GM21528 (cell line): ENCODE results near the gene NUP214.
"Not testable (repeated sequence)": the region's sequence is repeated elsewhere in the genome, so short reads cannot be mapped to it uniquely, and the experiment has no call there.

Source experiments
- ATAC-seq: cut with Tn5 transposase; IDR thresholded peaks from one replicate; pipeline ENCODE4 v1.9.1; 2021; ENCODE audit warnings: mild to moderate bottlenecking, moderate library complexity; ENCODE audit not compliant: unreplicated experiment, low FRiP score

Gene NUP214

GRCh38 chr9:131096269-131097125, 28.9 kb upstream of the NUP214 start, which contains the start of gene AIF1L:
AIF1L (plus strand) TSS chr9:131096531; CDS start chr9:131096630, 99 bp downstream.
- no peak for ATAC-seq

DNA sequence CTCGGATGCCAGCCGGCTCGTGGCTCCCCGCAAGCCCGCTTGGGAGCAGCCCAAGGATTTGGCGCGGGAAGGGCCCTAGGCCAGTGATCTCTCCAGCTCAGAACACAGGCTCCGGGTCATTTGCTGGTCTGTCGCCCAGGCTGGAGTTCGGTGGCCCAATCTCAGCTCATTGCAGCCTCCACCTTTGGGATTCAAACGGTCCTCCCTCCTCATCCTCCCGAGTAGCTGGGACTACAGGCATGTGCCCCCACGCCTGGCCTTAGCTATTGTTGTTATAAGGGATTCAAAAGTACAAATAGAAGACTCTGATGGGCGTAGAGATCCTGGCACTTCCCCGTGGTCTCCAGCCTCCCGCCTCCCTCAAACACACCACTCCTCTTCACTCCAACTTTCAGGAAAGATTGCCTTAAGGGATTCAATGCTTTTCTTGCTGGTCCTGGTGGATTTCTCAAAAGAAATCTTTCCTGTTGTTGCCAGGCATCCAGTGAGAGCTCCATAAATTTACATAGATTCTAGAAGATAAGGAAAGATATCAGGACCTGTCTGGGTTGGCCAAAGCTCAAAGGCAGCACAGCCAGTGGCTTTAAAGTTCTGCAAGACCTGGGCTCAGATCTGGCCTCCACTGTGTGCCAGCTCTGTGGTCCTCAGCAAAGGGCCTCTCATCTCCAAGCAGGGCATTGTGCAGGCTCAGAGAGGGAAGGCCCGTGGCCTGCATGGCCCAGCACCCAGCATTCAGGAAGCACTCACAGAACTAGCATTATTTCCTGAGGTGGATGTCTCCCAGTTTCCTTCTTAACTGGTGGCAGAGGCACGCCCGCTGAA, 28.0 kb upstream of the NUP214 start:
- no peak for ATAC-seq

DNA sequence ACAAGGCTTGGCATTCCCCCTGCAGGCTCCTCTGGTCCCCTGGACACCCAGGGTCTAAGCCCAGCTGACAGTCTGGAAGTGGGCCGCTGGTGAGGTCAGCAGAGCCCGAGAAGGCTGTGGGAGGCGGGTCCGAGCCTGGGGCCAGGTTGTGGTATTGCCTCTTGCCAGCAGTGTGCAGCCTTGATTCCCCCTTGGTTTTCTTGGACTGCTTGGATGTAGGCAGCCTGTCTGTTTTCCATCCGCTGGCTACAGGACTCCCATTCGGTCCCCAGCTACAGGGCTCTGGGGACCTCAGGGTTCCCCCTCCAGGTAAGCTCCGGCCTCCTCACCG, 27.5 kb upstream of the NUP214 start:
- ATAC-seq, result no peak

DNA sequence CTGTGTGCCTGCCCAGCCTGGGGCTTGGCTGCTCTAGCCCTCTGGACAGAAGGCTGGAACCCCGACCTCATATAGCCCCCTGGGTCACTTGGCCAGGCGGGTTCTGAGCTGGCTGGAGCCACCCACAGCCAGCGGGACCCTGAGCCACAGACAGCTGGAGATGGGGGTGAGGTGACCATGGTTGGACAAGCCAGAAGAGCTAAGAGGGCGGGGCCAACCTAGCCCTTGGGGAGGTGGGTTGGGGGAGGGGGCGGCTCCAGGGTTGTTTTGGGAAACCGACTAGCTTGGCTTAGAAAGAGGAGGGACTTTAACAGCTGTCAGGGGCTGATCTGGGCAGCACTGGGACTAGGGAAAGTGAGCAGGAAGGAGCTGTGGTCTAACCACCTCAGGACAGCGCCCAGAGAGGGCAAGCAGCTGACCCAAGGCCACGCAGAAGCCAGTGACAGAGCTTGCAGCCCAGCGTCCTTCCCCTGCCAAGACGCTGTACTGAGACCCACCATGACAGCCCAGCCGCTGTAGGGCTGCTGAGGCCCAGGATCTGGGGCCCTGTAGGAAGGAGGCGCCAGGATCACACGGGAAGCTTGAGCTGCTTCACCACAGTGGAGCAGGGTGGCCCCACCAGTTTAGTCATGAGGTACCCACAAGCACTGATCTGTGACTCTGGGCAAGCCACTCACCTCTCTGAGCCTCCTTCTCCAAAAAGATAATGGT, 26.8 kb upstream of the NUP214 start:
- ATAC-seq, result no peak

DNA sequence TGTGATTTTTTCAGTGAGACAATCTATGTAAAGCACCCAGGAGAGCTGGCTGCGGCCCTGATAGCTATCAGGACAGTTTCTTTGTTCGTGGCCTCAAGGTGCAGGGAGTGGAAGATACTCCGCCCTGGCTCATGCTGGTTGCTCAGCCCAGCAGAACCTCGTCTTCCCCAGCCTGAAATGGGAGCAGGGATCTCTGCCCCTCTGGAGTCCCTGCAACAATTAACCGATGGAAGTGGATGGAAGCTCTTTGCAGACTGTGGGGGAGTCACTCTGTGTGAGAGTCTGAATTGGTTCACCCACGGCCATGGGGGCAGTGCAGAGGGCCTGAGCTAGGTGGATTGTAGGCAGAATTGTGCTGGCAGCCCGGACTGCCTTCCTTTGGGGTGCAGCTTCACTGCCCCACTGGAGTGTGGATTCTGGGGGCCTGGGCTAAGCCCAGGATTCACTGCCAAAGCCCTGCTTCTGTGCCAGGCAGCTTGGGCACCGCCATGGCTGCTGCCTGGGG, 26.2 kb upstream of the NUP214 start:
- no peak for ATAC-seq

- ATAC-seq, result not testable (repeated sequence)
Observed at GRCh38 chr9:131099845-131100244, 25.5 kb upstream of the NUP214 start.

DNA sequence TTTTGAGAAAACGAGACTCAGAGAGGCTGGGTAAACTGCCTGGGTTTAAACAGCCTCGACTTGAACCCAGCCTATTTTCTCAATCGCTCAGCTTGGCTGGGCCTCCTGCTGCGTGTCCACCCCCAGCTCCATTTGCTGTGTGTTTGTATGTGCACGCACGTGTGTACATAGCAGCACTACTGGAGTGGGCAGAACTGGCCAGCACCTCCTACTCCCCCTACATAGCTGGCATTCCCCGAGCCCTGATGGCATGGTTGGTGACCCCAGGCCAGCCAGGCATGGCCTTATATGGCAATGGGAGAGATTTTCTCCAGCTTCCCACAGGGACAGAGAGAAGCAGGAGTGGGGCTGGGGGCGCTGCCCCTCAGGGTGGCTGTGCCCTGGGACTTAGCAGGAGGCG, 24.9 kb upstream of the NUP214 start:
- no peak for ATAC-seq

DNA sequence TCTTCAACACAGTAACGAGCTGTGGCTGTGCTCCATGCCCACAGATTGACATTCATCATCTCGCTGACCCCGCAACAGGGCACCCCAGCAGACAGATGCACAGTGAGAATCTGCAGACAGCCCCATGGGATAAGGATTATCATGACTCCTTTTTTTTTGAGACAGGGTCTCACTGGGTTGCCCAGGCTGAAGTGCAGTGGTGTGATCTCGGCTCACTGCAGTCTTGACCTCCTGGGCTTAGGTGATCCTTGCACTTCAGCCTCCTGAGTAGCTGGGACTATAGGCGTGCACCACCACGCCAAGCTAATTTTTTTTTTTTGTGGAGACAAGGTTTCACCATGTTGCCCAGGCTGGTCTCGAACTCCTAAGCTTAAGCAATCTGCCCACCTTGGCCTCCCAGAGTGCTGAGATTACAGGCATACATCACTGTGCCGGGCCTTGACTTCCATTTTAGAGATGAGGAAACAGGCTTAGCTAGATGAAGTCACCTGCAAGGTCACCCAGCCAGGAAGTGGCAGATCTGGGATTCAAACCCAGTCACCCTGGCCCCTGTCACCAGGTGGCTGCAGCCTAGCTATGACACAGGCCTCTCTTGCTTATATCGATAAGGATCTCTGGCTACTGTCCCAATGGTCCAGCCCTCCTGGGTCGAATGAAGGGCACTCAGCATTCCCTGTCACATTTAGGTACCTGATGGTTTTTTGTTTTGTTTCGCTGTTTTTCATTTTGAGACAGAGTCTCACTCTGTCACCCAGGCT, 24.0 kb upstream of the NUP214 start:
- ATAC-seq, result no peak

- no peak for ATAC-seq
Observed at GRCh38 chr9:131103024-131103423, 22.4 kb upstream of the NUP214 start.

DNA sequence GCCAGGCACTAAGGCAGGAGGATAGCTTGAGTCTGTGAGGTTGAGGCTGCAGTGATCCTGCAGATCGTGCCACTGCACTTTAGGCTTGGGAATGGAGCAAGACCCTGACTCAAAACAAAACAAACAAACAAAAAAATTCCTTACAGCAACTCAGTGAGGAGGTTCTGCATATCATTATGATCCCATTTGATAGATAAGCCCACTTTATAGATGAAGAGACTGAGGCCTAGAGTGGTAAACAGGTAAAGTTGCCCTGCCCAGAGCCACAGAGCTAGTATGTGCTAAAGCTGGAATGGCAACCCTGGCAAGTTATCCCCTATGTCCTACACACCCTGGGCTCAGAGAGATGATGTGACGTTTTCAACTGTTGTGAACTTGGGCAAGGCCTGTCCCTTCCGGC, 21.9 kb upstream of the NUP214 start:
- ATAC-seq, result no peak

GRCh38 chr9:131104016-131104740, 21.2 kb upstream of the NUP214 start:
- ATAC-seq, result no peak

DNA sequence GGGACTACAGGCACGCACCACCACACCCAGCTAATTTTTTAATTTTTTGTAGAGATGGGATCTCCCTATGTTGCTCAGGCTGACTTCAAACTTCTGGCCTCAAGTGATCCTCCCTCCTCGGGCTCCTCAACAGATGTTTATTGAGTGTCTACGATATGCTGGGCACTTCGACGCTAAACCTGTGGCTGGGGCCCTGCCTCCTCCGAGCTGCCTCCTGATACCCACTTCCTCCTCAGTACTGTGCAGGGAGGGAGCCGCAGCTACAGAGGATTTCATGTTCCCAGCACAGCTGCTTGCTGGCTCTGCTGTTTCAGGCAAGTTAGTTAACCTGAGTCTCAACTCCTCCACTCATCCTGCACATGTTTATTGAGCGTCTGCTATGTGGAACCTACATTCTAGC, 19.4 kb upstream of the NUP214 start:
- no peak for ATAC-seq

GRCh38 chr9:131107760-131108159, 17.6 kb upstream of the NUP214 start:
- ATAC-seq, result no peak

DNA sequence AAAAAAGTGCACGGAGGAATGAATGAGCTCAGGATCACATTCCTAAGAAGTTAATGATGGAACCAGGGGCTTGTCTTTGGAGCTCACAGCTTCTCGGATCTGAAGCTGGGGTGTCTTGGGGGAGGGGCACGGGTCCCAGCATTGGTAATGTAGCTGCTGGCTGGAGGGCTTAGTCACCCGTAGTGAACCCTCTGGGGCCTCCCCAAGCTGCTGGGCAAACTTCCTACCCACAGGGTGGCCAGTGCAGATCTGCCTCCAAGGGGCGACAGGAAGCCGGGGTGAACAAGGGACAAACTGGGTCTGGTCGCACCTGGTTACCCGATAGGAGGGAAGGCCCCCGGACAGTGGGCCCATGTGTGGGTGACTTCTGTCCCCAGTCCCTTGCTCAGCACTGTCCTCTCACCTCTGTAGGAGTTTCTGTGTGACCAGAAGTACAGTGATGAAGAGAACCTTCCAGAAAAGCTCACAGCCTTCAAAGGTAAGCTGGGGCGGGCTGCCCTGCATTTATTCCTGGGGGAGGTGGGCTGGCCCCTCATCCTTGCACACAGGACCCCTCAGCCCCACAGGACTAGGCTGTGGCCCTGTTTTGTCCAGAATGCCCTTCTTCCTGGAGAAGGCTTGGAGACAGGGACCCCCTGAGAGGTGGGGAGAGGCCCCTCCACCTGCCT, 14.1 kb upstream of the NUP214 start:
- ATAC-seq, result no peak

DNA sequence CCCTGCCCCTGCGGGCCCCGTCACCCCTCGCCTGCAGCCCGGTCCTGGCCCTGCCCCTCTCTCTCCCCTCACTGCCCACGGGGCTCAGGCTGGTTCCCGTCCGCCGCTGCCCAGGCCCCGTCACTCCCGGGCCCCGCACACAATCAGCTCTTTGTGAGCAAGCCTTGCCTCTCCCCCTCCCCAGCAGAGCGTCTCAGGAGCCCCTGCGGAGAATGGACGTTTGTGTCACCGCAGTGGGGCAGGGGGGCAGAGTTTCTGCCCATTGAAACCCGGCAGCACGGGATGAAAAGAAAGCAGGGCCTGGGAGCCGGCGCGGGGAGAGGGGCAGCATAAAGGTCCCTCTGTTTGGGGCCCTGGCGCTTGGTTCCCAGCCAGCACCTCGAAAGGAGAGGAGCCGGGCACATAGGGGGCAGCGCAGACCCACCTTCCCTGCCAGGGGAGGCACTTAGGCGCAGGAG, 13.5 kb upstream of the NUP214 start:
- ATAC-seq, result no peak

DNA sequence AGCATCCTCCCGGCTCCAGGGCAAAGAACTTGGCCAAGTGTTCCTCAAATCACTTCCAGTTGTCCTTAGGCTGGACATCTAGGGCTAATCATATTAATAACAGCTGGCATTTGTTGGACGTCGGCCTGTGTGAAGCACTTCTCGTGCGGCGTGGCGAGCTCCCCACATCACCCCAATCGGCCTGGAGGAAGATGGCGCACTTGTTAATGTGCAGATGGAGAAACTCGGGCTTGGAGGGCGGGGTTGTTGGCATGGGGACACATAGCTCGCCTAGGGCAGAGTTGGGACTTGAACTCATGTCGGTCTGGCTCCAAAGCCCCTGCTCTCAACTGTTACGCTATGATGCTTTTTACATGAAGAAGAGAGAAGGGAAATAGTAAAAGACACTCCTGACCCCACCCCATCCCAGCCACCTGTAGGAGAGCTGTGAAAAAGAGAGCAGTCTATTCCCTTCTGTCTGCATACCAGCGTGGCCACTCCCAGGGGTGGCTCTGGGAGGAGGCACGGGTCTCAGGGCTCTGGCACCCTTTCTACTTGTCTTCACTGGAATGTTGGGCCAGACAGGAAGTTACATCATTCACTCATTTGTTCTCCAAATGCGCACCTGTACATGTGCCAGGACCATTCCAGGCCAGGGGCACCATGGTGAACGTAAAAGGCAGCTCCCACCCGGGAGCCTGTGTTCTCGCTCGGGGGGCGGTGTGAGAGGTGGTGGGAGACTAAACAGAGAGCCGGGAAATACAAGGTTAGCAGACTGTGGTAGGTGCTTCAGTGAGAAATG, 12.8 kb upstream of the NUP214 start:
- ATAC-seq, result no peak

GRCh38 chr9:131113655-131114054, 11.7 kb upstream of the NUP214 start:
- ATAC-seq, result no peak

- no peak for ATAC-seq
Observed at GRCh38 chr9:131114084-131114535, 11.3 kb upstream of the NUP214 start.
